Calu3 (cell line): ENCODE data around the gene TUBA3C. TPM values are rescaled to one million over a fixed set of nuclear protein-coding genes. Genes with fewer than 3 reads are reported as not detected.

ENCODE experiments used
- BruUV-seq: library from RNA; stranded (reverse); fragments of 400-500 nt; replicated peaks from 2 replicates; lab custom pipeline; 2021; lab: Mats Ljungman, UMichigan
- CTCF ChIA-PET: fragments of 300-600 bp; sonication (Branson Sonifier 250); formaldehyde crosslinking; loops from one replicate; lab custom pipeline; 2022; ENCODE audit warnings: antibody characterized with exemption; lab: Charles Lee
- DNase-seq: peaks from one replicate; pipeline ENCODE4 v3.0.0; 2022
- H3K27ac Mint-ChIP-seq: one replicate; pipeline ENCODE4 v1.8.0; 2022; ENCODE audit warnings: mixed read lengths; ENCODE audit not compliant: unreplicated experiment
- H3K27me3 Mint-ChIP-seq: one replicate; pipeline ENCODE4 v1.8.0; 2022; ENCODE audit warnings: mixed read lengths; ENCODE audit not compliant: unreplicated experiment
- H3K36me3 Mint-ChIP-seq: one replicate; pipeline ENCODE4 v1.8.0; 2022; ENCODE audit warnings: mild to moderate bottlenecking, moderate library complexity, mixed read lengths; ENCODE audit not compliant: insufficient read depth, unreplicated experiment
- H3K4me1 Mint-ChIP-seq: one replicate; pipeline ENCODE4 v1.8.0; 2022; ENCODE audit warnings: mild to moderate bottlenecking, low read depth, mixed read lengths; ENCODE audit not compliant: unreplicated experiment
- H3K4me3 Mint-ChIP-seq: one replicate; pipeline ENCODE4 v1.8.0; 2022; ENCODE audit warnings: mild to moderate bottlenecking, low read depth, moderate library complexity, mixed read lengths; ENCODE audit not compliant: unreplicated experiment
- H3K9me3 Mint-ChIP-seq: one replicate; pipeline ENCODE4 v1.8.0; 2022; ENCODE audit warnings: low read depth, mixed read lengths; ENCODE audit not compliant: unreplicated experiment
- CTCF ChIP-seq: fragments of 200-600 bp; IDR thresholded peaks from one replicate; pipeline ENCODE4 v1.8.0; 2022; ENCODE audit warnings: antibody characterized with exemption; ENCODE audit not compliant: unreplicated experiment
- intact Hi-C: fragments of 100-400 bp; cut with micrococcal nuclease; formaldehyde crosslinking; loops from one replicate; pipeline ENCODE4 v1.10.0; 2022; ENCODE audit not compliant: unreplicated experiment
- total RNA-seq: library from RNA; stranded (reverse); gene quantifications from 2 replicates; pipeline ENCODE4 v1.2.3, GENCODE V29; 2022

The TUBA3C gene
- total RNA-seq, 1 experiment from 2014 or later, result not detected

- H3K27ac Mint-ChIP-seq, result no peak overlapping the region
- H3K4me3 Mint-ChIP-seq, result no peak overlapping the region
- intact Hi-C loops, result no loop called here
- no peaks in the 10 kb centered on the region for H3K4me1 Mint-ChIP-seq
- H3K36me3 Mint-ChIP-seq, result no peaks in the 10 kb centered on the region
- CTCF ChIA-PET, result no interaction called here
- BruUV-seq, result no TSS peak
- no peak for TF ChIP-seq CTCF
- H3K9me3 Mint-ChIP-seq, result peaks cover 2% of the 10 kb centered on the region
- H3K27me3 Mint-ChIP-seq, result no peaks in the 10 kb centered on the region
- no peak for DNase-seq
Observed at GRCh38 chr13:19152403-19152802, 29.2 kb downstream of the TUBA3C start.

GRCh38 chr13:19151581-19152263 lies 29.9 kb downstream of the TUBA3C start:
- Mint-ChIP-seq H3K9me3 (peaks cover 2% of the 10 kb centered on the region), H3K36me3 (no peaks in the 10 kb centered on the region), H3K27me3 (no peaks in the 10 kb centered on the region), H3K4me1 (no peaks in the 10 kb centered on the region), H3K4me3 (no peak overlapping the region), H3K27ac (no peak overlapping the region)
- BruUV-seq, result no TSS peak
- CTCF ChIA-PET, result no interaction called here
- no peak for DNase-seq
- intact Hi-C loops, result no loop called here
- no peak for TF ChIP-seq CTCF

GRCh38 chr13:19150712-19151228 lies 30.9 kb downstream of the TUBA3C start:
- no peak for DNase-seq
- CTCF ChIA-PET, result no interaction called here
- no peak overlapping the region for H3K4me3 Mint-ChIP-seq
- no peaks in the 10 kb centered on the region for H3K36me3 Mint-ChIP-seq
- peaks cover 4% of the 10 kb centered on the region for H3K9me3 Mint-ChIP-seq
- no TSS peak for BruUV-seq
- TF ChIP-seq CTCF, result no peak
- H3K27ac Mint-ChIP-seq, result no peak overlapping the region
- intact Hi-C loops, result no loop called here
- no peaks in the 10 kb centered on the region for H3K4me1 Mint-ChIP-seq
- no peaks in the 10 kb centered on the region for H3K27me3 Mint-ChIP-seq

- peaks cover 4% of the 10 kb centered on the region for H3K9me3 Mint-ChIP-seq
- intact Hi-C loops, result no loop called here
- no peaks in the 10 kb centered on the region for H3K27me3 Mint-ChIP-seq
- no peaks in the 10 kb centered on the region for H3K4me1 Mint-ChIP-seq
- no TSS peak for BruUV-seq
- no peak overlapping the region for H3K27ac Mint-ChIP-seq
- TF ChIP-seq CTCF, result no peak
- no peaks in the 10 kb centered on the region for H3K36me3 Mint-ChIP-seq
- no peak overlapping the region for H3K4me3 Mint-ChIP-seq
- no peak for DNase-seq
- CTCF ChIA-PET, result no interaction called here
Observed at GRCh38 chr13:19150226-19150625, 31.4 kb downstream of the TUBA3C start.
